ENCODE data around the gene METTL13. TPM values are rescaled to one million over a fixed set of nuclear protein-coding genes. Genes with fewer than 3 reads are reported as not detected.

METTL13 gene
- total and polyA plus RNA-seq, 2 of the 4 experiments (the other 2 are of a cell fraction): 25.1 to 26.3 TPM

DNA sequence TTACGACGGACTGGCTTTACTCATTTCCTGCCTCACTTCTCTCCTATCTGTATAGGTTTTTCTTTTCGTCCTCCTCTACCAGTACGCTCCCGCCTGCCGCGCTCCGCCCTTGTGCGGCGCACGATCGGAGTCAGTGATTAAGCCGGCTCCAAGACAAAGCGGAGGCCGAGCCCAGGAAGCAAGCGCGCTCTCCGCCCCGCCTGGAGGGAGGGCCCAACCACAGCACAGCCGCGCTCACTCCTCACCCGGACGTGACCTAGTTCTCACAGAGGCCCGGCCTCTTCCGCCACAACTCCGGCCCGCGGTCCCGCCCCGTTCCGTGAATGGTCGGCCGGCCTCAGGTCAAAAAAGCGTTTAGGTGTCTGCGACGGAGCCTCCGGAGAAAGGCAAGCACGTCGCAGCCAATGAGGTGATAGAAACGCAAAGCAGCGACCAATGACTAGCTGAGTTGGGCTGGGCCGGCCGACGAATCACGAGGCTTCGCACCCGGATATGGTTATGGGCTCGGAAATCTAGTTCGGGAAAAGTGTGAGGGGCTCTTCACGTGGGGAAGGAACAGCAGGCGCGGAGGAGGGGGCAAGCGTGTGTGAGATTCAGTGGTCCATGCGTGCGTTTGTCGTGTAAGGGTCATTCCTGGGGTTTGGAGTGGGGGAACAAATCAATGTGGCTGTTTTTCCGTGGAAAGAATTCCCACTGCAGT is at the start of gene METTL13 (continued):
- TF ChIP-seq SMC3 (IDR thresholded peaks at IDR 0.05; ENCODE audit: low read depth, low read length) (no peak), CEBPB (IDR thresholded peaks at IDR 0.05; ENCODE audit: low read depth, low read length) (no peak)

DNA sequence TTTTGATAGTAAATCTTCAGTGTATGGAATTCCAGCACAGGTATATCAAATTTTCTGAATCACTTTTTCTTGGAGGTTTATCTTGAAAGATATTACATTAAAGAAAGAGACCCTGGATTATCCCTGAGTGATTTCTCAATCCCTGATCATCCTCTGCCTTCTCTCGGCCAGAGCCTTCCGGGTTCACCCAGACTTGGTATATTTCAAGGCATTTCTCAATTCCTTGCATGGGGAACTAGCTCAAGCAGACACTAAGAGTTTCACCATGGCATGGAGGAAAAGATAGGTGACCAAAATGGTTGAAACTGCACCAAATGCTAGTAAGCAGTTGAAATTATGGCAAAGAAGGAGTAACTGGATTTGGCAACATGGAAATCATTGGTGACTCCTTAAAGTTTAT is 45.3 kb upstream of the METTL13 start:
- ATAC-seq (ENCODE audit: low read depth) (no peak), DNase-seq (no peak)
- BruUV-seq (replicated peaks): no TSS peak
- no peak overlapping the region for H3K4me2 ChIP-seq (ENCODE audit: low read depth, low read length)
- no peak overlapping the region for H3K23ac ChIP-seq (ENCODE audit: low read depth, low read length)
- peaks cover 20% of the 10 kb centered on the region for H3K36me3 ChIP-seq (ENCODE audit: control insufficient read depth, insufficient read depth, low read length)
- H2BK20ac ChIP-seq (ENCODE audit: low read depth, low read length): no peak overlapping the region
- peaks cover 6% of the 10 kb centered on the region; the same call in 1 of the 2 replicates for H3K4me1 ChIP-seq (ENCODE audit: control insufficient read depth, insufficient read depth, low read length)
- in situ Hi-C loops (cut with MboI; ENCODE audit: low sequenced_read_pairs): no loop called here
- no peak overlapping the region for H3K9ac ChIP-seq (ENCODE audit: low read depth, low read length)
- POLR2A ChIA-PET (ENCODE audit: unreplicated experiment): no interaction called here
- no peaks in the 10 kb centered on the region for H3K27me3 ChIP-seq (ENCODE audit: control insufficient read depth, insufficient read depth, low read length)
- no peak overlapping the region for H2AK5ac ChIP-seq (ENCODE audit: low read depth, low read length)
- dilution Hi-C loops (cut with HindIII; ENCODE audit: low sequenced_read_pairs, unreplicated experiment): no loop called here
- no peak overlapping the region for H3K27ac ChIP-seq (ENCODE audit: insufficient read depth, low read length)
- no peak overlapping the region for H2AFZ ChIP-seq (replicated peaks; ENCODE audit: low read length, poor library complexity)
- no peaks in the 10 kb centered on the region for H3K9me3 ChIP-seq (ENCODE audit: control insufficient read depth, insufficient read depth, low read length)
- no peak overlapping the region for H3K18ac ChIP-seq (ENCODE audit: low read depth, low read length)
- TF ChIP-seq FOS (IDR thresholded peaks at IDR 0.05; ENCODE audit: low read depth, low read length) (no peak), MAZ (IDR thresholded peaks at IDR 0.05; ENCODE audit: borderline replicate concordance, low read depth, low read length) (no peak), MAFK (IDR thresholded peaks at IDR 0.05; ENCODE audit: low read depth, low read length) (no peak), CEBPB (IDR thresholded peaks at IDR 0.05; ENCODE audit: low read depth, low read length) (no peak), RFX5 (IDR thresholded peaks at IDR 0.05; ENCODE audit: low read depth, low read length) (no peak)
- TF ChIP-seq, protein P1, sequence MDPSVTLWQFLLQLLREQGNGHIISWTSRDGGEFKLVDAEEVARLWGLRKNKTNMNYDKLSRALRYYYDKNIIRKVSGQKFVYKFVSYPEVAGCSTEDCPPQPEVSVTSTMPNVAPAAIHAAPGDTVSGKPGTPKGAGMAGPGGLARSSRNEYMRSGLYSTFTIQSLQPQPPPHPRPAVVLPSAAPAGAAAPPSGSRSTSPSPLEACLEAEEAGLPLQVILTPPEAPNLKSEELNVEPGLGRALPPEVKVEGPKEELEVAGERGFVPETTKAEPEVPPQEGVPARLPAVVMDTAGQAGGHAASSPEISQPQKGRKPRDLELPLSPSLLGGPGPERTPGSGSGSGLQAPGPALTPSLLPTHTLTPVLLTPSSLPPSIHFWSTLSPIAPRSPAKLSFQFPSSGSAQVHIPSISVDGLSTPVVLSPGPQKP (IDR thresholded peaks at IDR 0.05; ENCODE audit: borderline replicate concordance, low read depth, low read length): no peak
- no peak overlapping the region for H4K91ac ChIP-seq (ENCODE audit: insufficient read depth, low read depth, low read length)
- no peak overlapping the region for H2BK15ac ChIP-seq (ENCODE audit: low read depth, low read length)
- no peak overlapping the region for H4K5ac ChIP-seq (ENCODE audit: low read depth, low read length)
- H2BK5ac ChIP-seq (ENCODE audit: low read depth, low read length, poor library complexity, severe bottlenecking): no peak overlapping the region
- H4K8ac ChIP-seq (ENCODE audit: low read depth in 2 of 2, low read length in 2 of 2): no peak overlapping the region
- no peak overlapping the region for H3K4ac ChIP-seq (ENCODE audit: low read depth, low read length)
- no CpG with 5 or more reads among the region's 2 CpGs for WGBS, 2 experiments (ENCODE audit: extremely low coverage in 2 of 2, insufficient read length in 1 of 2)
- no peak overlapping the region for H3K56ac ChIP-seq (ENCODE audit: extremely low read depth, insufficient read depth, low read length)
- H3K79me1 ChIP-seq (ENCODE audit: low read depth in 1 of 2, low read length in 2 of 2): peaks cover 22 to 42% of the 10 kb centered on the region in 2 experiments
- H3K14ac ChIP-seq (replicated peaks; ENCODE audit: low read depth, low read length): no peak overlapping the region
- intact Hi-C loops (cut with micrococcal nuclease): no loop called here
- CTCF ChIA-PET: interaction anchor here (0.5 to 1.3 kb wide), 2 partner anchors 43 to 92 kb away, joined by 3 read pairs; no protein-coding TSS in a partner anchor
- no peaks in the 10 kb centered on the region; the same call in 1 of the 2 replicates for H4K20me1 ChIP-seq (ENCODE audit: insufficient read depth, low read length)
- H3K4me3 ChIP-seq (ENCODE audit: insufficient read depth, low read depth, low read length): no peak overlapping the region
- H2AK9ac ChIP-seq (replicated peaks; ENCODE audit: low read depth, low read length, poor library complexity): no peak overlapping the region
- H3K9me1 ChIP-seq (ENCODE audit: insufficient read depth, low read length): no peaks in the 10 kb centered on the region; the same call in 1 of the 2 replicates
- no peak overlapping the region for H2BK120ac ChIP-seq (ENCODE audit: low read depth, low read length)
